HG03103 (cell line): Measurements from ENCODE around the gene NPHP4.

Source experiments
- ATAC-seq: cut with Tn5 transposase; IDR thresholded peaks from one replicate; pipeline ENCODE4 v1.9.1; 2021; ENCODE audit warnings: low read depth; ENCODE audit not compliant: unreplicated experiment

The NPHP4 gene

GRCh38 chr1:5954964-5955363 is 37.3 kb downstream of the NPHP4 start:
- peak; percentile 54 for ATAC-seq

- ATAC-seq: no peak
These were observed 38.8 kb downstream of the NPHP4 start for GRCh38 chr1:5953386-5953785.

- no peak for ATAC-seq
These were observed 40.3 kb downstream of the NPHP4 start for GRCh38 chr1:5951846-5952410.

- no peak for ATAC-seq
These were observed 41.0 kb downstream of the NPHP4 start for GRCh38 chr1:5950994-5951785.

- ATAC-seq: no peak
These were observed 41.9 kb downstream of the NPHP4 start for GRCh38 chr1:5950201-5950895.

- ATAC-seq: no peak
These were observed 42.5 kb downstream of the NPHP4 start for GRCh38 chr1:5949761-5950100.

- ATAC-seq: no peak
These were observed 43.0 kb downstream of the NPHP4 start for GRCh38 chr1:5949085-5949760.

GRCh38 chr1:5948681-5949005 is 43.6 kb downstream of the NPHP4 start:
- no peak for ATAC-seq

GRCh38 chr1:5947978-5948680 is 44.1 kb downstream of the NPHP4 start:
- no peak for ATAC-seq

- ATAC-seq: no peak
These were observed 45.0 kb downstream of the NPHP4 start for GRCh38 chr1:5947071-5947821.

GRCh38 chr1:5945445-5945844 is 46.8 kb downstream of the NPHP4 start:
- no peak for ATAC-seq

- ATAC-seq: no peak
These were observed 47.4 kb downstream of the NPHP4 start for GRCh38 chr1:5944843-5945167.

- no peak for ATAC-seq
These were observed 47.9 kb downstream of the NPHP4 start for GRCh38 chr1:5944154-5944842.

- no peak for ATAC-seq
These were observed 48.7 kb downstream of the NPHP4 start for GRCh38 chr1:5943343-5944124.

GRCh38 chr1:5941671-5942070 is 50.6 kb downstream of the NPHP4 start:
- no peak for ATAC-seq

- no peak for ATAC-seq
These were observed 51.4 kb downstream of the NPHP4 start for GRCh38 chr1:5940723-5941407.

- no peak for ATAC-seq
These were observed 52.7 kb downstream of the NPHP4 start for GRCh38 chr1:5939271-5940170.
